K562 (cell line): Measurements from ENCODE around the gene ITIH6. TPM values are rescaled to one million over a fixed set of nuclear protein-coding genes. Genes with fewer than 3 reads are reported as not detected.

ENCODE experiments used
- ATAC-seq: fragments of 200-7000 bp; cut with Tn5 transposase; 3 replicates; pipeline ENCODE4 v1.9.1; 2020; ENCODE audit warnings: moderate library complexity
- BruUV-seq: library from RNA; stranded (reverse); fragments of 400-500 nt; replicated peaks from 2 replicates; lab custom pipeline; 2021; lab: Mats Ljungman, UMichigan
- CTCF ChIA-PET: fragments of 300-600 bp; formaldehyde crosslinking; extraction: SDS; loops from one replicate; lab custom pipeline; 2021; ENCODE audit warnings: low intra/inter-chr PET ratio; lab: Yijun Ruan, JAX
- POLR2A ChIA-PET: fragments of 300-600, 350-650 bp; sonication (Branson Sonifier 250); formaldehyde crosslinking; extraction: SDS; loops from one replicate; lab custom pipeline; 2021; ENCODE audit warnings: antibody characterized with exemption, inconsistent platforms; lab: Yijun Ruan, JAX
- DNase-seq, 4 experiments: peaks; one replicate each; pipeline versions ENCODE4 v3.0.0 to v3.0.0-alpha.2; 2011 to 2018; ENCODE audit warnings: low spot score in 3 of 4, mixed read lengths in 3 of 4; ENCODE audit errors: extremely low read depth in 1 of 4
- FAIRE-seq: peaks from 2 replicates; lab custom pipeline; 2011; peaks lifted over from hg19 to GRCh38; lab: Jason Lieb, UNC
- H2AFZ ChIP-seq: 2 replicates; pipeline ENCODE4 v1.6.0; 2011; ENCODE audit warnings: low read depth, low read length, control low read depth, inconsistent platforms
- H3K27ac ChIP-seq: fragments of 200-600 bp; 3 replicates; pipeline ENCODE4 v1.8.0; 2011; ENCODE audit warnings: low read depth, mild to moderate bottlenecking, control low read depth, inconsistent platforms, low read length, moderate library complexity, mixed read lengths; ENCODE audit errors: extremely low read depth
- H3K27me3 ChIP-seq, 2 experiments: fragments of 300-600 bp in 1 of 2; 2 replicates in 1 of 2; 3 replicates in 1 of 2; pipeline versions ENCODE4 v1.6.0 to v1.8.0; 2011; ENCODE audit warnings: inconsistent platforms in 2 of 2, low read length in 2 of 2, mild to moderate bottlenecking in 1 of 2, mixed read lengths in 1 of 2, moderate library complexity in 1 of 2; ENCODE audit not compliant: control insufficient read depth in 2 of 2, insufficient read depth in 2 of 2
- H3K36me3 ChIP-seq: fragments of 300-600 bp; 3 replicates; pipeline ENCODE4 v1.8.0; 2011; ENCODE audit warnings: mild to moderate bottlenecking, low read length, inconsistent platforms; ENCODE audit not compliant: control insufficient read depth, insufficient read depth
- H3K4me1 ChIP-seq, 2 experiments: fragments of 200-600 bp in 1 of 2; replicated peaks in 1 of 2; 2 replicates in 1 of 2; 3 replicates in 1 of 2; pipeline versions ENCODE4 v1.5.1 to v1.8.0; 2011; ENCODE audit warnings: inconsistent platforms in 2 of 2, low read length in 2 of 2, mild to moderate bottlenecking in 1 of 2, mixed read lengths in 1 of 2, moderate library complexity in 1 of 2; ENCODE audit not compliant: control insufficient read depth in 2 of 2, insufficient read depth in 2 of 2
- H3K4me2 ChIP-seq: 2 replicates; pipeline ENCODE4 v1.6.1; 2011; ENCODE audit warnings: low read length, control low read depth, inconsistent platforms, mixed read lengths; ENCODE audit not compliant: insufficient read depth
- H3K4me3 ChIP-seq: fragments of 200-600 bp; sonication (generic), shearing (Covaris generic); 2 replicates; pipeline ENCODE4 v1.5.1; 2016; ENCODE audit warnings: control low read depth, inconsistent platforms
- H3K79me2 ChIP-seq: fragments of 200-600 bp; 3 replicates; pipeline ENCODE4 v1.8.0; 2011; ENCODE audit warnings: low read length, inconsistent platforms; ENCODE audit not compliant: control insufficient read depth, insufficient read depth
- H3K9ac ChIP-seq, 2 experiments: 2 replicates each; pipeline versions ENCODE4 v1.6.0 to v1.6.1; 2011; ENCODE audit warnings: low read depth in 2 of 2, low read length in 2 of 2, control low read depth in 1 of 2, inconsistent platforms in 1 of 2, mild to moderate bottlenecking in 1 of 2, mixed read lengths in 1 of 2; ENCODE audit not compliant: insufficient read depth in 1 of 2
- H3K9me1 ChIP-seq: one replicate; pipeline ENCODE4 v1.6.0; 2011; ENCODE audit warnings: inconsistent platforms, mild to moderate bottlenecking, low read length, moderate library complexity; ENCODE audit not compliant: control insufficient read depth, insufficient read depth
- H3K9me3 ChIP-seq: replicated peaks from 2 replicates; pipeline ENCODE4 v1.5.1; 2011; ENCODE audit warnings: low read depth, low read length, inconsistent platforms; ENCODE audit not compliant: control insufficient read depth, insufficient read depth
- H4K20me1 ChIP-seq: replicated peaks from 2 replicates; pipeline ENCODE4 v1.6.1; 2011; ENCODE audit warnings: low read length, inconsistent platforms, mixed read lengths; ENCODE audit not compliant: control insufficient read depth, insufficient read depth
- ERF ChIP-seq: fragments of 450-650 bp; formaldehyde crosslinking; IDR thresholded peaks from 2 replicates; pipeline ENCODE4 v1.4.0; 2020; ENCODE audit warnings: mild to moderate bottlenecking, mixed read lengths
- HCFC1 ChIP-seq: IDR thresholded peaks from 2 replicates; pipeline ENCODE4 v1.6.1; 2012; ENCODE audit warnings: low read depth, low read length, improper control_type of control experiment
- ZFP1 ChIP-seq: fragments of 450-650 bp; formaldehyde crosslinking; IDR thresholded peaks from 2 replicates; pipeline ENCODE4 v1.4.0; 2020; ENCODE audit warnings: mild to moderate bottlenecking, mixed read lengths
- ZNF431 ChIP-seq: sonication (generic); formaldehyde crosslinking; IDR thresholded peaks from 2 replicates; pipeline ENCODE4 v1.8.0; 2022; ENCODE audit warnings: mild to moderate bottlenecking, missing genetic modification reagents
- WGBS: fragments of 100-300 bp; shearing (Covaris generic); methylation state at CpG from one replicate; pipeline ENCODE4 v1.1.6; 2016; ENCODE audit warnings: low coverage, mixed read lengths; ENCODE audit not compliant: insufficient coverage; ENCODE audit errors: missing lambda C conversion rate; 5-methylcytosine and 5-hydroxymethylcytosine counted together
- in situ Hi-C: fragments of 300-500 bp; cut with MboI; formaldehyde crosslinking; loops from 4 replicates; pipeline ENCODE4 v1.15.0; 2018; ENCODE audit warnings: inconsistent platforms, mixed read lengths
- intact Hi-C: fragments of 100-400 bp; cut with micrococcal nuclease; formaldehyde crosslinking; loops from 2 replicates; pipeline ENCODE4 v1.14.2; 2022
- polyA plus RNA-seq, 8 experiments: library from polyadenylated mRNA; depleted of rRNA in 4 of 8; stranded (reverse) in 5 of 8; unstranded in 3 of 8; fragments of >200 nt; fragmentation: Nextera tagmentation in 2 of 8; fragmentation: Illumina TruSeq in 1 of 8; extraction: Ambion mirVana in 2 of 8; extraction: Trizol in 1 of 8; gene quantifications; 2 replicates each; pipeline versions ENCODE4 v1.2.1 to v1.2.3, GENCODE V29; 2011 to 2014; ENCODE audit warnings: inconsistent platforms in 1 of 8, missing spikeins in 1 of 8
- small RNA-seq: library from RNA; depleted of rRNA; stranded (forward); fragments of <200 nt; gene quantifications from one replicate; pipeline ENCODE3, GENCODE V24; 2014
- total RNA-seq, 7 experiments: library from RNA; depleted of rRNA in 6 of 7; stranded (reverse); fragments of >200 nt in 6 of 7; fragmentation: Illumina TruSeq in 2 of 7; extraction: Trizol in 2 of 7; gene quantifications; 2 replicates each; pipeline versions ENCODE4 v1.2.1 to v1.2.3, GENCODE V29; 2011 to 2021; ENCODE audit warnings: low replicate concordance in 1 of 7

ITIH6 gene
- total and polyA plus RNA-seq, 9 of the 15 experiments (the other 6 are each of a cell fraction or from before 2014, with no cell fraction given): 0.03 TPM; not detected in 8

DNA sequence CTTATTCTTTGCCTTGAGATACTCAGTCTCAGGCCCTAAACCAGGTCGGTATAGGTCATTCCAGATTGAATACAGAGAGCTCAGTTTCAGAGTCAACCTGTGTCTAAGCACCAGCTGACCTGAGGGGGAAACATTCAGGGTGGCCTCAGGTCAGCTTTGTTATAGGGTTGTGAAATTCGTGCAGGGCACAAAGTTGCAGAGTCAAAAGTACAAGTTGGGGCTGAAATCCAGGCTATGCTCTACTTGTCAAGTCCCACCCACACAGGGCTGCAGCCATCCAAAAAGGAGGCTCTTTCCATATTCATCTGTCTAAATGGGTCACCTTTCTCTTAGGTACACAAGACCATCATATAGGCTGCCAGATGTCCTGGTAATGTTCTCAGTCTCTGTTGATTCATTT is 89.7 kb downstream of the ITIH6 start:
- ATAC-seq (no peak), FAIRE-seq (no peak), DNase-seq (no peak)
- H3K36me3 ChIP-seq: no peaks in the 10 kb centered on the region
- H3K9me3 ChIP-seq: no peaks in the 10 kb centered on the region
- H3K4me3 ChIP-seq: no peak overlapping the region
- H3K79me2 ChIP-seq: no peaks in the 10 kb centered on the region
- H4K20me1 ChIP-seq: no peaks in the 10 kb centered on the region
- intact Hi-C loops (no loop called here), in situ Hi-C loops (no loop called here)
- H2AFZ ChIP-seq: no peak overlapping the region
- H3K4me1 ChIP-seq: no peaks in the 10 kb centered on the region
- 0% methylated on average over 2 of the region's 2 CpGs for WGBS
- no TSS peak for BruUV-seq
- H3K9ac ChIP-seq: no peak overlapping the region
- no peak overlapping the region for H3K4me2 ChIP-seq
- no peaks in the 10 kb centered on the region for H3K9me1 ChIP-seq
- CTCF ChIA-PET: no interaction called here
- no peak overlapping the region for H3K27ac ChIP-seq
- H3K27me3 ChIP-seq: no peaks in the 10 kb centered on the region
- TF ChIP-seq ERF (CRISPR knock-in tag) (no peak), ZFP1 (no peak), ZNF431 (CRISPR knock-in tag) (no peak), HCFC1 (no peak)
- POLR2A ChIA-PET: no interaction called here

Small RNA genes within 50 kb of the gene (small RNA-seq; reads per million reads assigned to genes)
- gene AL049732.1 (not detected), gene SNORA11 (1.3 reads per million, percentile 70 among the genes with 10 or more reads in this experiment)

Other genes with a start within 250 kb of the ITIH6 start
- 23.1 and 25.3 TPM in 2 replicates for gene MAGED2, start 9.5 kb upstream of the ITIH6 start, total RNA-seq (2014; rRNA removed)
- 16.7 and 19.7 TPM in 2 replicates for gene MAGED2, start 9.5 kb upstream of the ITIH6 start, total RNA-seq (2014; rRNA removed; fragmentation: Illumina TruSeq; extraction: Trizol)
- 23.1 and 23.4 TPM in 2 replicates for gene MAGED2, start 9.5 kb upstream of the ITIH6 start, total RNA-seq (2015; rRNA removed; fragmentation: Illumina TruSeq; extraction: Trizol)
- 21.9 and 22.4 TPM in 2 replicates for gene MAGED2, start 9.5 kb upstream of the ITIH6 start, total RNA-seq (2021)
- gene MAGED2, start 9.5 kb upstream of the ITIH6 start, polyA plus RNA-seq (2011; rRNA removed): 49.1 and 69.3 TPM in 2 replicates
- 31.3 and 36.1 TPM in 2 replicates for gene MAGED2, start 9.5 kb upstream of the ITIH6 start, polyA plus RNA-seq (2014; fragmentation: Illumina TruSeq; extraction: Trizol)
- 10 to 100 TPM; 22.8 to 45.9 TPM for gene MAGED2, start 9.5 kb upstream of the ITIH6 start, polyA plus RNA-seq (2014; fragmentation: Nextera tagmentation; extraction: Ambion mirVana)
- gene MAGED2, start 9.5 kb upstream of the ITIH6 start, polyA plus RNA-seq (2014; rRNA removed): 33.0 and 36.1 TPM in 2 replicates
- 0.41 and 0.65 TPM in 2 replicates for gene TRO, start 122.6 kb upstream of the ITIH6 start, total RNA-seq (2014; rRNA removed)
- 0.33 and 0.45 TPM in 2 replicates for gene TRO, start 122.6 kb upstream of the ITIH6 start, total RNA-seq (2014; rRNA removed; fragmentation: Illumina TruSeq; extraction: Trizol)
- 0.26 and 0.40 TPM in 2 replicates for gene TRO, start 122.6 kb upstream of the ITIH6 start, total RNA-seq (2015; rRNA removed; fragmentation: Illumina TruSeq; extraction: Trizol)
- gene TRO, start 122.6 kb upstream of the ITIH6 start, total RNA-seq (2021): 0.74 and 1.7 TPM in 2 replicates
- 0.18 TPM in 2 replicates for gene TRO, start 122.6 kb upstream of the ITIH6 start, polyA plus RNA-seq (2011; rRNA removed)
- 0.73 and 1.3 TPM in 2 replicates for gene TRO, start 122.6 kb upstream of the ITIH6 start, polyA plus RNA-seq (2014; fragmentation: Illumina TruSeq; extraction: Trizol)
- gene TRO, start 122.6 kb upstream of the ITIH6 start, polyA plus RNA-seq (2014; fragmentation: Nextera tagmentation; extraction: Ambion mirVana): 1 to 10 TPM in 1 of 2 experiments, under 1 TPM in 1; 0.38 to 1.1 TPM
- gene TRO, start 122.6 kb upstream of the ITIH6 start, polyA plus RNA-seq (2014; rRNA removed): 0.63 and 0.93 TPM in 2 replicates
- gene PFKFB1, start 195.9 kb upstream of the ITIH6 start, total RNA-seq (2014; rRNA removed): not detected in 2 replicates
- 0.15 TPM in 1 of 2 replicates, not detected in the other for gene PFKFB1, start 195.9 kb upstream of the ITIH6 start, total RNA-seq (2014; rRNA removed; fragmentation: Illumina TruSeq; extraction: Trizol)
- gene PFKFB1, start 195.9 kb upstream of the ITIH6 start, total RNA-seq (2015; rRNA removed; fragmentation: Illumina TruSeq; extraction: Trizol): 0.11 and 0.18 TPM in 2 replicates
- 0.24 TPM in 1 of 2 replicates, not detected in the other for gene PFKFB1, start 195.9 kb upstream of the ITIH6 start, total RNA-seq (2021)
- gene PFKFB1, start 195.9 kb upstream of the ITIH6 start, polyA plus RNA-seq (2011; rRNA removed): 0.18 and 0.22 TPM in 2 replicates
- 0.09 and 0.15 TPM in 2 replicates for gene PFKFB1, start 195.9 kb upstream of the ITIH6 start, polyA plus RNA-seq (2014; fragmentation: Illumina TruSeq; extraction: Trizol)
- under 1 TPM in 1 of 2 experiments, not detected in 1; 0.07 TPM for gene PFKFB1, start 195.9 kb upstream of the ITIH6 start, polyA plus RNA-seq (2014; fragmentation: Nextera tagmentation; extraction: Ambion mirVana)
- 0.08 TPM in 1 of 2 replicates, not detected in the other for gene PFKFB1, start 195.9 kb upstream of the ITIH6 start, polyA plus RNA-seq (2014; rRNA removed)
- 9.4 and 14.6 TPM in 2 replicates for gene APEX2, start 202.1 kb upstream of the ITIH6 start, total RNA-seq (2014; rRNA removed)
- 9.2 and 11.1 TPM in 2 replicates for gene APEX2, start 202.1 kb upstream of the ITIH6 start, total RNA-seq (2014; rRNA removed; fragmentation: Illumina TruSeq; extraction: Trizol)
- 13.0 and 13.3 TPM in 2 replicates for gene APEX2, start 202.1 kb upstream of the ITIH6 start, total RNA-seq (2015; rRNA removed; fragmentation: Illumina TruSeq; extraction: Trizol)
- 25.9 and 28.9 TPM in 2 replicates for gene APEX2, start 202.1 kb upstream of the ITIH6 start, total RNA-seq (2021)
- gene APEX2, start 202.1 kb upstream of the ITIH6 start, polyA plus RNA-seq (2011; rRNA removed): 27.6 and 36.8 TPM in 2 replicates
- gene APEX2, start 202.1 kb upstream of the ITIH6 start, polyA plus RNA-seq (2014; fragmentation: Illumina TruSeq; extraction: Trizol): 27.4 and 28.9 TPM in 2 replicates
- 10 to 100 TPM; 16.4 to 34.2 TPM for gene APEX2, start 202.1 kb upstream of the ITIH6 start, polyA plus RNA-seq (2014; fragmentation: Nextera tagmentation; extraction: Ambion mirVana)
- 27.0 and 31.3 TPM in 2 replicates for gene APEX2, start 202.1 kb upstream of the ITIH6 start, polyA plus RNA-seq (2014; rRNA removed)
- gene ALAS2, start 232.7 kb upstream of the ITIH6 start, total RNA-seq (2014; rRNA removed): 30.2 and 37.7 TPM in 2 replicates
- 25.1 and 27.0 TPM in 2 replicates for gene ALAS2, start 232.7 kb upstream of the ITIH6 start, total RNA-seq (2014; rRNA removed; fragmentation: Illumina TruSeq; extraction: Trizol)
- gene ALAS2, start 232.7 kb upstream of the ITIH6 start, total RNA-seq (2015; rRNA removed; fragmentation: Illumina TruSeq; extraction: Trizol): 14.6 and 16.3 TPM in 2 replicates
- gene ALAS2, start 232.7 kb upstream of the ITIH6 start, total RNA-seq (2021): 27.2 and 31.3 TPM in 2 replicates
- 75.3 and 88.1 TPM in 2 replicates for gene ALAS2, start 232.7 kb upstream of the ITIH6 start, polyA plus RNA-seq (2011; rRNA removed)
- 41.9 and 48.2 TPM in 2 replicates for gene ALAS2, start 232.7 kb upstream of the ITIH6 start, polyA plus RNA-seq (2014; fragmentation: Illumina TruSeq; extraction: Trizol)
- gene ALAS2, start 232.7 kb upstream of the ITIH6 start, polyA plus RNA-seq (2014; fragmentation: Nextera tagmentation; extraction: Ambion mirVana): 100 to 1,000 TPM in 1 of 2 experiments, 10 to 100 TPM in 1; 43.5 to 101 TPM
- 33.4 and 37.0 TPM in 2 replicates for gene ALAS2, start 232.7 kb upstream of the ITIH6 start, polyA plus RNA-seq (2014; rRNA removed)